H9 (cell line): Measurements from ENCODE around the gene PLCB1. TPM values are rescaled to one million over a fixed set of nuclear protein-coding genes. Genes with fewer than 3 reads are reported as not detected.

ENCODE experiments used
- DNase-seq: peaks from one replicate; pipeline ENCODE4 v3.0.0-alpha.2; 2017
- H2AFZ ChIP-seq: one replicate; pipeline ENCODE4 v1.6.1; 2013; ENCODE audit warnings: mild to moderate bottlenecking, low read length, control low read depth, moderate library complexity
- H2AK5ac ChIP-seq: 2 replicates; pipeline ENCODE4 v1.6.1; 2013; ENCODE audit warnings: low read length, control low read depth, mixed read lengths; ENCODE audit not compliant: insufficient read length
- H2BK120ac ChIP-seq: one replicate; pipeline ENCODE4 v1.6.1; 2013; ENCODE audit warnings: low read depth, mild to moderate bottlenecking, low read length, control low read depth, inconsistent platforms; ENCODE audit not compliant: poor library complexity, severe bottlenecking
- H2BK12ac ChIP-seq: 2 replicates; pipeline ENCODE4 v1.6.1; 2013; ENCODE audit warnings: low read length, control low read depth, mixed read lengths, low read depth; ENCODE audit not compliant: insufficient read length
- H2BK15ac ChIP-seq: 2 replicates; pipeline ENCODE4 v1.6.1; 2013; ENCODE audit warnings: low read depth, low read length, control low read depth
- H2BK20ac ChIP-seq: one replicate; pipeline ENCODE4 v1.6.1; 2013; ENCODE audit warnings: low read depth, mild to moderate bottlenecking, low read length, control low read depth, inconsistent platforms; ENCODE audit not compliant: poor library complexity, severe bottlenecking
- H2BK5ac ChIP-seq: 2 replicates; pipeline ENCODE4 v1.6.1; 2013; ENCODE audit warnings: low read length, control low read depth, mixed read lengths; ENCODE audit not compliant: insufficient read length
- H3K14ac ChIP-seq: 2 replicates; pipeline ENCODE4 v1.6.1; 2013; ENCODE audit warnings: low read length, control low read depth; ENCODE audit not compliant: insufficient read depth
- H3K18ac ChIP-seq: 2 replicates; pipeline ENCODE4 v1.6.1; 2013; ENCODE audit warnings: low read depth, mild to moderate bottlenecking, mixed read lengths, low read length, control low read depth; ENCODE audit not compliant: insufficient read length
- H3K23ac ChIP-seq: 2 replicates; pipeline ENCODE4 v1.6.1; 2013; ENCODE audit warnings: low read length, control low read depth, mixed read lengths, low read depth; ENCODE audit not compliant: insufficient read length
- H3K23me2 ChIP-seq: 2 replicates; pipeline ENCODE4 v1.6.1; 2013; ENCODE audit warnings: low read depth, mild to moderate bottlenecking, mixed read lengths, low read length, control low read depth; ENCODE audit not compliant: insufficient read length, poor library complexity, severe bottlenecking
- H3K27ac ChIP-seq: 2 replicates; pipeline ENCODE4 v1.5.1; 2013; ENCODE audit warnings: low read length, control low read depth, mixed read lengths, low read depth; ENCODE audit not compliant: insufficient read length
- H3K27me3 ChIP-seq: 2 replicates; pipeline ENCODE4 v1.6.1; 2013; ENCODE audit warnings: low read length, control low read depth, inconsistent platforms; ENCODE audit not compliant: insufficient read depth
- H3K4ac ChIP-seq: 2 replicates; pipeline ENCODE4 v1.6.1; 2013; ENCODE audit warnings: low read depth, mild to moderate bottlenecking, control low read depth, inconsistent platforms, low read length, moderate library complexity
- H3K4me1 ChIP-seq: 2 replicates; pipeline ENCODE4 v1.6.1; 2013; ENCODE audit warnings: low read length, control low read depth, inconsistent platforms; ENCODE audit not compliant: insufficient read depth
- H3K4me2 ChIP-seq: 2 replicates; pipeline ENCODE4 v1.6.1; 2013; ENCODE audit warnings: low read length, control low read depth, mixed read lengths; ENCODE audit not compliant: insufficient read length, insufficient read depth
- H3K56ac ChIP-seq: 2 replicates; pipeline ENCODE4 v1.6.1; 2013; ENCODE audit warnings: low read depth, mild to moderate bottlenecking, mixed read lengths, low read length, control low read depth; ENCODE audit not compliant: insufficient read length
- H3K79me1 ChIP-seq: 2 replicates; pipeline ENCODE4 v1.6.1; 2013; ENCODE audit warnings: low read depth, mild to moderate bottlenecking, moderate library complexity, low read length, control low read depth, inconsistent platforms; ENCODE audit not compliant: insufficient read depth, poor library complexity, severe bottlenecking
- H3K79me2 ChIP-seq: 2 replicates; pipeline ENCODE4 v1.6.1; 2013; ENCODE audit warnings: low read length, control low read depth, inconsistent platforms; ENCODE audit not compliant: insufficient read depth
- H3K9ac ChIP-seq: 2 replicates; pipeline ENCODE4 v1.6.1; 2013; ENCODE audit warnings: low read length, control low read depth, mixed read lengths; ENCODE audit not compliant: insufficient read length; ENCODE audit errors: extremely low read depth
- H3K9me3 ChIP-seq: one replicate; pipeline ENCODE4 v1.6.1; 2013; ENCODE audit warnings: low read depth, low read length, inconsistent platforms; ENCODE audit not compliant: control insufficient read depth
- H3T11ph ChIP-seq: one replicate; pipeline ENCODE4 v1.6.1; 2013; ENCODE audit warnings: mild to moderate bottlenecking, low read length, control low read depth, inconsistent platforms
- H4K20me1 ChIP-seq: one replicate; pipeline ENCODE4 v1.6.1; 2013; ENCODE audit not compliant: control insufficient read depth, insufficient read length, insufficient read depth
- H4K5ac ChIP-seq: 2 replicates; pipeline ENCODE4 v1.6.1; 2013; ENCODE audit warnings: low read depth, mild to moderate bottlenecking, mixed read lengths, low read length, control low read depth; ENCODE audit not compliant: insufficient read length
- H4K8ac ChIP-seq: replicated peaks from 2 replicates; pipeline ENCODE4 v1.6.1; 2013; ENCODE audit warnings: low read length, control low read depth, mixed read lengths, low read depth; ENCODE audit not compliant: insufficient read length
- H4K91ac ChIP-seq: 2 replicates; pipeline ENCODE4 v1.6.1; 2013; ENCODE audit warnings: low read depth, mild to moderate bottlenecking, moderate library complexity, mixed read lengths, low read length, control low read depth; ENCODE audit not compliant: insufficient read length
- H3K27ac Mint-ChIP-seq, 3 experiments: 2 replicates in 2 of 3; 3 replicates in 1 of 3; pipeline ENCODE4 v1.8.0; 2020 to 2021; ENCODE audit warnings: mixed read lengths in 3 of 3, mild to moderate bottlenecking in 1 of 3, moderate library complexity in 1 of 3
- H3K27me3 Mint-ChIP-seq: 2 replicates; pipeline ENCODE4 v1.8.0; 2021; ENCODE audit warnings: low read depth, mild to moderate bottlenecking, moderate library complexity, mixed read lengths
- H3K36me3 Mint-ChIP-seq, 3 experiments: 2 replicates in 2 of 3; 3 replicates in 1 of 3; pipeline ENCODE4 v1.8.0; 2020 to 2021; ENCODE audit warnings: low read depth in 3 of 3, mixed read lengths in 3 of 3; ENCODE audit not compliant: insufficient read depth in 1 of 3
- H3K4me1 Mint-ChIP-seq, 2 experiments: 2 replicates each; pipeline ENCODE4 v1.8.0; 2020; ENCODE audit warnings: mixed read lengths in 2 of 2
- H3K4me3 Mint-ChIP-seq, 2 experiments: 2 replicates in 1 of 2; 3 replicates in 1 of 2; pipeline ENCODE4 v1.8.0; 2020 to 2021; ENCODE audit warnings: mild to moderate bottlenecking in 2 of 2, mixed read lengths in 2 of 2, moderate library complexity in 1 of 2
- H3K9me3 Mint-ChIP-seq, 2 experiments: 2 replicates in 1 of 2; 3 replicates in 1 of 2; pipeline ENCODE4 v1.8.0; 2020; ENCODE audit warnings: mild to moderate bottlenecking in 2 of 2, mixed read lengths in 2 of 2, moderate library complexity in 1 of 2
- CTCF ChIP-seq: fragments of 200-600 bp; sonication (generic); conservative IDR thresholded peaks from 3 replicates; pipeline ENCODE4 v1.8.0; 2021; ENCODE audit warnings: antibody characterized with exemption, mild to moderate bottlenecking
- total RNA-seq: library from RNA; stranded (reverse); gene quantifications from 2 replicates; pipeline ENCODE4 v1.2.1, GENCODE V29; 2021

PLCB1 gene
- total RNA-seq, 1 experiment from 2014 or later, result 11.5 TPM

- H4K91ac ChIP-seq, result no peak overlapping the region
- H4K20me1 ChIP-seq, result no peaks in the 10 kb centered on the region
- H3K79me1 ChIP-seq, result no peaks in the 10 kb centered on the region
- H3K56ac ChIP-seq, result no peak overlapping the region
- Mint-ChIP-seq H3K36me3 (peaks cover 7 to 23% (median 13%) of the 10 kb centered on the region in 3 experiments; a peak in 6 of 7 replicates), H3K27me3 (no peaks in the 10 kb centered on the region; the same call in none of the 2 replicates), H3K9me3 (peaks cover 14 to 15% of the 10 kb centered on the region in 2 experiments), H3K4me1 (no peaks in the 10 kb centered on the region), H3K4me3 (no peak overlapping the region), H3K27ac (no peak overlapping the region)
- H3K9ac ChIP-seq, result no peak overlapping the region
- no peak overlapping the region for H3K18ac ChIP-seq
- H3K27me3 ChIP-seq, result no peaks in the 10 kb centered on the region
- no peak overlapping the region for H2BK15ac ChIP-seq
- no peak overlapping the region for H3K4ac ChIP-seq
- no peak overlapping the region for H2AK5ac ChIP-seq
- H2BK20ac ChIP-seq, result no peak overlapping the region
- no peak overlapping the region for H3K23ac ChIP-seq
- H2AFZ ChIP-seq, result no peak overlapping the region
- H3K79me2 ChIP-seq, result no peaks in the 10 kb centered on the region; the same call in 1 of the 2 replicates
- no peak overlapping the region for H3K4me2 ChIP-seq
- no peak overlapping the region for H4K5ac ChIP-seq
- no peak for DNase-seq
- H2BK5ac ChIP-seq, result no peak overlapping the region
- no peak overlapping the region for H2BK120ac ChIP-seq
- H3K4me1 ChIP-seq, result no peaks in the 10 kb centered on the region
- no peaks in the 10 kb centered on the region for H3K9me3 ChIP-seq
- H2BK12ac ChIP-seq, result no peak overlapping the region
- H3K27ac ChIP-seq, result no peak overlapping the region
- H4K8ac ChIP-seq, result no peak overlapping the region
- no peak overlapping the region for H3T11ph ChIP-seq
- H3K14ac ChIP-seq, result no peak overlapping the region
- no peaks in the 10 kb centered on the region for H3K23me2 ChIP-seq
- no peak for TF ChIP-seq CTCF
Observed at GRCh38 chr20:8690074-8690473, 558.0 kb downstream of the PLCB1 start.
